PC-9 (cell line): ENCODE measurements around the gene RAB26.

ENCODE experiments used
- EZH2 ChIP-seq: fragments of 200-600 bp; sonication (generic); IDR thresholded peaks from 2 replicates; pipeline ENCODE4 v1.8.0; 2017; ENCODE audit warnings: antibody characterized with exemption, low read depth
- TF ChIP-seq, protein P1 (sequence below): fragments of 200-600 bp; sonication (generic); conservative IDR thresholded peaks from 2 replicates; pipeline ENCODE4 v1.6.1; 2017; ENCODE audit warnings: mixed run types, antibody characterized with exemption, mild to moderate bottlenecking, moderate library complexity

DNA sequence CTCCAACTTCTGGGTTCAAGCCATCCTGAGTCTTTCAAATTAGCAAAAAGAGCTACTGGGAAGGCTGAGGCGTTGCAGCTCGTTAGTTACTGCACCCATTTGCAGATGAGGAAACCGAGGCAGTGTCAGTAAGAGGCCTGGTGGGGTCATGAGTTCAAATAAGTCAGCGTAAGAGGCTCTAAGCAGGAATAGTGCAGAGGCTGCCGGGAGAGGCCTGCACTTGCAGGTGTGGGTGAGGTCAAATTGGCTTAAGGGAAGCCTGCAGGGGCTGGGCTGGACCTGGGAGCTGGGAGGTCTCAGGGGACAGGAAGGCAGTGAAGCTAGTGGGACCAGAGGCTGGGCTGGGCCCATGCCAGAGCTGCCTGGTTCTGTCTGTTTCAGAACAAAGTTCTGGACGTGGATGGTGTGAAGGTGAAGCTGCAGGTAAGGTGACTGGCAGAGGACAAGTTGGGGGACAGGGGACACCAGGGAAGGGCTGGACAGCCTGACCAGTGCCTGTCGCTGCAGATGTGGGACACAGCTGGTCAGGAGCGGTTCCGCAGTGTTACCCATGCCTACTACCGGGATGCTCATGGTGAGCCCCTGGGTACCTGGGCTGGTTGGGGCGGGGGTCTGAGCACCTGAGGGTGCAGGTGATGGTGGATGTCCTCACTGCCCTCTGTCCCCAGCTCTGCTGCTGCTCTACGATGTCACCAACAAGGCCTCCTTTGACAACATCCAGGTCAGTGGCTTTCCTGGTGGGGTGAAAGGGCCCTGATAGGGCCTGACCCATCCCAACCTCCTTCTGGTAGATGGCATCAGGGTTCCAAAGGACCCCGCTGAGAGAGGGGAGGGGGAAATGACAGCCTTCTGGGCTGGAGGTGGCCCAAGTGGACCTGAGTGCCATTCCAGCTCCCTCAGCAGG, 3.0 kb downstream of the RAB26 start:
- TF ChIP-seq, protein P1, sequence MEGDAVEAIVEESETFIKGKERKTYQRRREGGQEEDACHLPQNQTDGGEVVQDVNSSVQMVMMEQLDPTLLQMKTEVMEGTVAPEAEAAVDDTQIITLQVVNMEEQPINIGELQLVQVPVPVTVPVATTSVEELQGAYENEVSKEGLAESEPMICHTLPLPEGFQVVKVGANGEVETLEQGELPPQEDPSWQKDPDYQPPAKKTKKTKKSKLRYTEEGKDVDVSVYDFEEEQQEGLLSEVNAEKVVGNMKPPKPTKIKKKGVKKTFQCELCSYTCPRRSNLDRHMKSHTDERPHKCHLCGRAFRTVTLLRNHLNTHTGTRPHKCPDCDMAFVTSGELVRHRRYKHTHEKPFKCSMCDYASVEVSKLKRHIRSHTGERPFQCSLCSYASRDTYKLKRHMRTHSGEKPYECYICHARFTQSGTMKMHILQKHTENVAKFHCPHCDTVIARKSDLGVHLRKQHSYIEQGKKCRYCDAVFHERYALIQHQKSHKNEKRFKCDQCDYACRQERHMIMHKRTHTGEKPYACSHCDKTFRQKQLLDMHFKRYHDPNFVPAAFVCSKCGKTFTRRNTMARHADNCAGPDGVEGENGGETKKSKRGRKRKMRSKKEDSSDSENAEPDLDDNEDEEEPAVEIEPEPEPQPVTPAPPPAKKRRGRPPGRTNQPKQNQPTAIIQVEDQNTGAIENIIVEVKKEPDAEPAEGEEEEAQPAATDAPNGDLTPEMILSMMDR, result no peak
- no peak for TF ChIP-seq EZH2
